B cell (primary cell): ENCODE measurements around the gene CHMP6. TPM values are rescaled to one million over a fixed set of nuclear protein-coding genes. Genes with fewer than 3 reads are reported as not detected.
A peak's percentile ranks its signal among the peaks of the same experiment; 100 is the strongest.

Source experiments
- ATAC-seq: fragments of 200-7000 bp; cut with Tn5 transposase; one replicate; pipeline ENCODE4 v1.10.0; 2021; ENCODE audit warnings: low read depth, mild to moderate bottlenecking, moderate number of reproducible peaks, moderate library complexity
- CTCF ChIA-PET: fragments of 350-600 bp; sonication (Branson Sonifier 250); formaldehyde crosslinking; loops from one replicate; lab custom pipeline; 2021; ENCODE audit warnings: antibody characterized with exemption, inconsistent platforms; lab: Charles Lee
- POLR2A ChIA-PET: fragments of 350-600 bp; sonication (Branson Sonifier 250); formaldehyde crosslinking; loops from one replicate; lab custom pipeline; 2021; ENCODE audit warnings: antibody characterized with exemption; lab: Charles Lee
- DNase-seq: peaks from one replicate; pipeline ENCODE4 v3.0.0; 2013
- H2AFZ ChIP-seq: 2 replicates; pipeline ENCODE4 v1.6.1; 2012; ENCODE audit warnings: mild to moderate bottlenecking, low read depth, low read length; ENCODE audit not compliant: insufficient read depth, poor library complexity, severe bottlenecking
- H3K27ac ChIP-seq, 2 donors: 1 replicate in 1 of 2; 2 replicates in 1 of 2; pipeline ENCODE4 v1.5.1; 2012 to 2013; ENCODE audit warnings: low read length in 2 of 2, mild to moderate bottlenecking in 2 of 2, moderate library complexity in 1 of 2
- H3K27me3 ChIP-seq, 4 experiments: fragments of 200-600 bp in 1 of 4; sonication (generic) in 1 of 4; replicated peaks in 1 of 4; 1 replicate in 2 of 4; 2 replicates in 2 of 4; pipeline versions ENCODE4 v1.6.1 to v1.7.0; 2013 to 2016; ENCODE audit warnings: low read length in 3 of 4, mild to moderate bottlenecking in 2 of 4, mixed read lengths in 1 of 4, moderate library complexity in 1 of 4; ENCODE audit not compliant: insufficient read depth in 4 of 4, control insufficient read depth in 3 of 4; ENCODE audit errors: control extremely low read depth in 1 of 4
- H3K36me3 ChIP-seq, 2 experiments: replicated peaks in 1 of 2; 1 replicate in 1 of 2; 2 replicates in 1 of 2; pipeline versions ENCODE4 v1.6.1 to v1.7.1; 2013; ENCODE audit warnings: low read length in 1 of 2; ENCODE audit not compliant: insufficient read depth in 2 of 2, control insufficient read depth in 1 of 2; ENCODE audit errors: control extremely low read depth in 1 of 2, extremely low read depth in 1 of 2
- H3K4me1 ChIP-seq, 2 donors: fragments of 200-600 bp in 1 of 2; sonication (generic) in 1 of 2; 1 replicate in 1 of 2; 2 replicates in 1 of 2; pipeline versions ENCODE4 v1.5.1 to v1.6.1; 2013 to 2017; ENCODE audit warnings: low read length in 2 of 2; ENCODE audit not compliant: control insufficient read depth in 2 of 2, insufficient read depth in 2 of 2
- H3K4me2 ChIP-seq: replicated peaks from 2 replicates; pipeline ENCODE3; 2012; ENCODE audit warnings: mild to moderate bottlenecking, low read depth, low read length; ENCODE audit not compliant: poor library complexity, severe bottlenecking
- H3K4me3 ChIP-seq, 5 experiments: fragments of 200-600 bp in 1 of 5; sonication (generic) in 1 of 5; 1 replicate in 3 of 5; 2 replicates in 2 of 5; pipeline versions ENCODE4 v1.5.1 to v1.7.0; 2011 to 2016; ENCODE audit warnings: low read length in 4 of 5, mild to moderate bottlenecking in 4 of 5, low read depth in 2 of 5, control low read depth in 1 of 5, moderate library complexity in 1 of 5; ENCODE audit not compliant: insufficient read depth in 1 of 5; ENCODE audit errors: control extremely low read depth in 1 of 5, extremely low read depth in 1 of 5
- H3K79me2 ChIP-seq: fragments of 200-600 bp; sonication (generic); one replicate; pipeline ENCODE4 v1.6.0; 2016; ENCODE audit warnings: low read length; ENCODE audit not compliant: control insufficient read depth, insufficient read depth
- H3K9ac ChIP-seq: fragments of 200-600 bp; sonication (generic); 2 replicates; pipeline ENCODE4 v1.6.1; 2017; ENCODE audit warnings: mild to moderate bottlenecking, low read length, moderate library complexity
- H3K9me3 ChIP-seq, 3 donors: one replicate each; pipeline versions ENCODE4 v1.6.1 to v1.7.1; 2013; ENCODE audit warnings: low read length in 2 of 3; ENCODE audit not compliant: control insufficient read depth in 2 of 3, insufficient read depth in 1 of 3; ENCODE audit errors: control extremely low read depth in 1 of 3
- H4K20me1 ChIP-seq: 2 replicates; pipeline ENCODE4 v1.6.0; 2012; ENCODE audit warnings: mild to moderate bottlenecking, low read length; ENCODE audit not compliant: insufficient read depth, control insufficient read depth, poor library complexity, severe bottlenecking
- H3K27ac Mint-ChIP-seq: one replicate; pipeline ENCODE4 v1.8.0; 2021; ENCODE audit warnings: mixed read lengths
- H3K27me3 Mint-ChIP-seq: one replicate; pipeline ENCODE4 v1.8.0; 2021; ENCODE audit warnings: mixed read lengths
- H3K4me1 Mint-ChIP-seq: one replicate; pipeline ENCODE4 v1.8.0; 2021; ENCODE audit warnings: mixed read lengths
- H3K4me3 Mint-ChIP-seq: one replicate; pipeline ENCODE4 v1.8.0; 2021; ENCODE audit warnings: mixed read lengths
- H3K9me3 Mint-ChIP-seq: one replicate; pipeline ENCODE4 v1.8.0; 2022; ENCODE audit warnings: mixed read lengths; ENCODE audit not compliant: insufficient read depth
- EZH2 ChIP-seq: IDR thresholded peaks from 2 replicates; pipeline ENCODE4 v1.6.1; 2012; ENCODE audit warnings: borderline replicate concordance, low read depth, mild to moderate bottlenecking, moderate library complexity, low read length; ENCODE audit not compliant: insufficient read depth, poor library complexity, severe bottlenecking
- WGBS: methylation state at CpG from one replicate; pipeline ENCODE4 v1.1.5; 2013; ENCODE audit warnings: missing lambda C conversion rate; ENCODE audit not compliant: insufficient coverage; 5-methylcytosine and 5-hydroxymethylcytosine counted together
- intact Hi-C: fragments of 100-400 bp; cut with micrococcal nuclease; formaldehyde crosslinking; loops from one replicate; pipeline ENCODE4 v1.10.0; 2022
- polyA plus RNA-seq: library from polyadenylated mRNA; depleted of rRNA; stranded (reverse); fragments of >200 nt; gene quantifications from 2 replicates; pipeline ENCODE4 v1.2.3, GENCODE V29; 2012
- total RNA-seq, 2 donors: library from RNA; stranded (reverse); fragments of 120-200 nt in 1 of 2; gene quantifications; 1 replicate in 1 of 2; 2 replicates in 1 of 2; pipeline versions ENCODE4 v1.2.3 to v1.2.4, GENCODE V29; 2013 to 2022
- TF ChIP-seq, protein P1 (sequence below): fragments of 200-600 bp; IDR thresholded peaks from one replicate; pipeline ENCODE4 v1.8.0; 2022; ENCODE audit warnings: antibody characterized with exemption, mild to moderate bottlenecking

Gene CHMP6
- total and polyA plus RNA-seq, 2 donors (not counting 1 experiment from before 2014, with no cell fraction given): 21.2 to 46.2 TPM

DNA sequence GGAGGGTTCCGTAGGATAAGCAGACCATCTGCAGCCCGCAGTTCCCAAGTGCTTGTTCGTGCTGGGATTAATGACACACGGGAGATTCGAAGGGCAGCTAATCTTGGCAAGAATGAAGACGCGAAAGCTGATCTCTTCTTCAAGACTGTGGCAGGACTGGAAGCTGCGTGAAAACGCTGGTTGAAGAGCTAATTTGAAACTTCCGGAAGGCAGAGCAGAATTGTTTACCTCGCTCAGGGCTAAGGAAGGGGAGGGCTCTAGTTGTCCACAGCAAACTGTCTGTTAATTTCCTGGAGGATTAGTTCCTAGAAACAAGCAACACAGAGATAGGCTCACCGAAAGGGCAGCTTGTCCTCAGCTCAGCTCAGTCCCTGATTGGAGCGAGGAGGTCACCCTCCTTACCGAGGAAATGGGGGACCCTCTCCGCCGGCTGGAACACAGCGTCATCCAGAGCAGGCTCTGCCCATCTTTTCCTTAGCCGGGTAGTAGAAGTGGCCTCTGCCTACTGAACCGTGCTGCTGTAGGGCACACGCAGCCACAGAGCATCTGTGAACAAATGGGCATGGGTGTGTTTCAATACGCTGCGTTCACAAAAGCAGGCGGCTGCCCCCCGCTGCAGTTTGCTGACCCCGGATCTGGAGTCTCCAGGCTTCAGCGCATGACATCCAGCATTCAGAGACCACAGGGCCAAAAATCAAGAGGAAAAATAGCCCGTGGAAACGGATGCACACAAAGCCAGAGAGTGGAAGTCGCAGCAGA is 26.6 kb downstream of the CHMP6 start:
- Mint-ChIP-seq H3K4me3 (peak overlapping the region; percentile 86), H3K9me3 (peaks cover 3% of the 10 kb centered on the region), H3K4me1 (peaks cover 16% of the 10 kb centered on the region), H3K27me3 (no peaks in the 10 kb centered on the region), H3K27ac (peak overlapping the region; percentile 89)
- H4K20me1 ChIP-seq: no peaks in the 10 kb centered on the region
- ATAC-seq (peak; percentile 82), DNase-seq (peak; percentile 47)
- CTCF ChIA-PET: interaction anchor here (0.8 to 1.8 kb wide), 5 partner anchors 27 to 591 kb away, joined by 3 to 9 read pairs (median 3); partner anchors contain the start of gene CHMP6
- peak overlapping the region; percentile 48 to 76 (median 60) for H3K4me3 ChIP-seq
- intact Hi-C loops: loop anchor here (2.0 kb wide), 1 partner anchor 17 kb away; the partner anchor contains the start of gene BAIAP2
- H3K27ac ChIP-seq: peak overlapping the region; percentile 68 to 77
- POLR2A ChIA-PET: interaction anchor here (0.6 to 1.1 kb wide), 3 partner anchors 16 to 645 kb away, joined by 3 read pairs; no protein-coding TSS in a partner anchor
- H3K79me2 ChIP-seq: no peaks in the 10 kb centered on the region
- H3K4me1 ChIP-seq: peaks cover 9 to 15% of the 10 kb centered on the region in 2 donors
- H3K27me3 ChIP-seq: no peaks in the 10 kb centered on the region
- 3% methylated on average over 26 of the region's 29 CpGs for WGBS
- H2AFZ ChIP-seq: peak overlapping the region; percentile 85
- peaks cover 0 to 6% (median 4%) of the 10 kb centered on the region in 3 donors for H3K9me3 ChIP-seq
- peak overlapping the region; percentile 74 for H3K4me2 ChIP-seq
- TF ChIP-seq EZH2: no peak
- TF ChIP-seq, protein P1, sequence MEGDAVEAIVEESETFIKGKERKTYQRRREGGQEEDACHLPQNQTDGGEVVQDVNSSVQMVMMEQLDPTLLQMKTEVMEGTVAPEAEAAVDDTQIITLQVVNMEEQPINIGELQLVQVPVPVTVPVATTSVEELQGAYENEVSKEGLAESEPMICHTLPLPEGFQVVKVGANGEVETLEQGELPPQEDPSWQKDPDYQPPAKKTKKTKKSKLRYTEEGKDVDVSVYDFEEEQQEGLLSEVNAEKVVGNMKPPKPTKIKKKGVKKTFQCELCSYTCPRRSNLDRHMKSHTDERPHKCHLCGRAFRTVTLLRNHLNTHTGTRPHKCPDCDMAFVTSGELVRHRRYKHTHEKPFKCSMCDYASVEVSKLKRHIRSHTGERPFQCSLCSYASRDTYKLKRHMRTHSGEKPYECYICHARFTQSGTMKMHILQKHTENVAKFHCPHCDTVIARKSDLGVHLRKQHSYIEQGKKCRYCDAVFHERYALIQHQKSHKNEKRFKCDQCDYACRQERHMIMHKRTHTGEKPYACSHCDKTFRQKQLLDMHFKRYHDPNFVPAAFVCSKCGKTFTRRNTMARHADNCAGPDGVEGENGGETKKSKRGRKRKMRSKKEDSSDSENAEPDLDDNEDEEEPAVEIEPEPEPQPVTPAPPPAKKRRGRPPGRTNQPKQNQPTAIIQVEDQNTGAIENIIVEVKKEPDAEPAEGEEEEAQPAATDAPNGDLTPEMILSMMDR: no peak
- H3K36me3 ChIP-seq: no peaks in the 10 kb centered on the region
- peak overlapping the region; percentile 63 for H3K9ac ChIP-seq
